Liver (tissue), 9 donors: Measurements from ENCODE around the gene METAP2. TPM values are rescaled to one million over a fixed set of nuclear protein-coding genes. Genes with fewer than 3 reads are reported as not detected.

ENCODE experiments used
- DNase-seq: peaks from one replicate; pipeline ENCODE4 v3.0.0-alpha.2; 2017; ENCODE audit warnings: low spot score
- H3K27ac ChIP-seq, 2 donors: one replicate each; pipeline ENCODE4 v1.7.0; 2013; ENCODE audit warnings: inconsistent platforms in 2 of 2, low read length in 2 of 2, control low read depth in 1 of 2, low read depth in 1 of 2, mild to moderate bottlenecking in 1 of 2
- H3K27me3 ChIP-seq, 4 donors: one replicate each; pipeline versions ENCODE4 v1.6.1 to v1.7.0; 2013; ENCODE audit warnings: low read length in 3 of 4, inconsistent platforms in 1 of 4, mild to moderate bottlenecking in 1 of 4, moderate library complexity in 1 of 4; ENCODE audit not compliant: control insufficient read depth in 4 of 4, insufficient read depth in 4 of 4
- H3K36me3 ChIP-seq, 4 donors: one replicate each; pipeline versions ENCODE4 v1.6.1 to v1.7.0; 2013; ENCODE audit warnings: low read length in 3 of 4, mild to moderate bottlenecking in 3 of 4, low read depth in 1 of 4, moderate library complexity in 1 of 4; ENCODE audit not compliant: control insufficient read depth in 4 of 4, insufficient read depth in 3 of 4
- H3K4me1 ChIP-seq, 4 donors: one replicate each; pipeline versions ENCODE4 v1.6.1 to v1.7.0; 2013; ENCODE audit warnings: low read length in 3 of 4, mild to moderate bottlenecking in 3 of 4, moderate library complexity in 1 of 4; ENCODE audit not compliant: control insufficient read depth in 4 of 4, insufficient read depth in 4 of 4
- H3K4me3 ChIP-seq, 3 donors: one replicate each; pipeline versions ENCODE4 v1.6.1 to v1.7.0; 2013; ENCODE audit warnings: low read length in 3 of 3, control low read depth in 1 of 3, low read depth in 1 of 3, mild to moderate bottlenecking in 1 of 3
- H3K9ac ChIP-seq, 2 donors: one replicate each; pipeline ENCODE4 v1.7.0; 2013; ENCODE audit warnings: low read length in 2 of 2, mild to moderate bottlenecking in 2 of 2, moderate library complexity in 2 of 2, control low read depth in 1 of 2, low read depth in 1 of 2
- H3K9me3 ChIP-seq, 4 donors: one replicate each; pipeline versions ENCODE4 v1.6.1 to v1.7.0; 2013; ENCODE audit warnings: low read length in 3 of 4; ENCODE audit not compliant: control insufficient read depth in 4 of 4
- EGR1 ChIP-seq, 2 donors: IDR thresholded peaks; 2 replicates each; pipeline ENCODE4 v1.6.1; 2016 to 2018; ENCODE audit warnings: antibody characterized with exemption in 2 of 2, low read depth in 2 of 2
- FOXA1 ChIP-seq: IDR thresholded peaks from 2 replicates; pipeline ENCODE4 v1.6.1; 2016; ENCODE audit warnings: antibody characterized with exemption
- FOXA2 ChIP-seq: IDR thresholded peaks from 2 replicates; pipeline ENCODE4 v1.6.1; 2016; ENCODE audit warnings: antibody characterized with exemption
- GABPA ChIP-seq, 2 donors: IDR thresholded peaks in 1 of 2; conservative IDR thresholded peaks in 1 of 2; 2 replicates each; pipeline ENCODE4 v1.6.1; 2016; ENCODE audit warnings: antibody characterized with exemption in 2 of 2, mild to moderate bottlenecking in 1 of 2, moderate library complexity in 1 of 2
- HNF4A ChIP-seq, 2 donors: conservative IDR thresholded peaks; 2 replicates each; pipeline ENCODE4 v1.6.1; 2016; ENCODE audit warnings: antibody characterized with exemption in 2 of 2, mild to moderate bottlenecking in 2 of 2
- HNF4G ChIP-seq: IDR thresholded peaks from 2 replicates; pipeline ENCODE4 v1.6.1; 2016; ENCODE audit warnings: antibody characterized with exemption
- JUND ChIP-seq, 2 donors: IDR thresholded peaks; 2 replicates each; pipeline ENCODE4 v1.6.1; 2016; ENCODE audit warnings: antibody characterized with exemption in 2 of 2
- NR2F2 ChIP-seq: IDR thresholded peaks from 2 replicates; pipeline ENCODE4 v1.6.1; 2016; ENCODE audit warnings: antibody characterized with exemption
- RAD21 ChIP-seq, 2 donors: IDR thresholded peaks; 2 replicates each; pipeline ENCODE4 v1.6.1; 2016; ENCODE audit warnings: antibody characterized with exemption in 2 of 2, mild to moderate bottlenecking in 2 of 2
- RXRA ChIP-seq, 2 donors: IDR thresholded peaks; 2 replicates each; pipeline ENCODE4 v1.6.1; 2017 to 2018; ENCODE audit warnings: antibody characterized with exemption in 2 of 2, mild to moderate bottlenecking in 1 of 2
- SP1 ChIP-seq: IDR thresholded peaks from 2 replicates; pipeline ENCODE4 v1.6.1; 2018; ENCODE audit warnings: antibody characterized with exemption, mild to moderate bottlenecking
- TAF1 ChIP-seq: conservative IDR thresholded peaks from 2 replicates; pipeline ENCODE4 v1.6.1; 2016; ENCODE audit warnings: antibody characterized with exemption, mild to moderate bottlenecking
- YY1 ChIP-seq: IDR thresholded peaks from 2 replicates; pipeline ENCODE4 v1.6.1; 2016; ENCODE audit warnings: antibody characterized with exemption, mild to moderate bottlenecking
- WGBS: extraction: QIAGEN DNeasy Blood & Tissue Kit; methylation state at CpG from one replicate; pipeline ENCODE4 v1.1.7; 2013; 5-methylcytosine and 5-hydroxymethylcytosine counted together
- polyA plus RNA-seq, 2 donors: library from polyadenylated mRNA; stranded (reverse) in 1 of 2; unstranded in 1 of 2; fragments of 200-250 nt in 1 of 2; fragments of >200 nt in 1 of 2; fragmentation: Nextera tagmentation in 1 of 2; extraction: Ambion mirVana in 1 of 2; gene quantifications; one replicate each; pipeline versions ENCODE4 v1.2.1 to v1.2.3, GENCODE V29; 2013 to 2015
- total RNA-seq, 2 donors: library from RNA; depleted of rRNA; stranded (reverse); fragments of >200 nt; gene quantifications; one replicate each; pipeline ENCODE4 v1.2.3, GENCODE V29; 2014
- TF ChIP-seq, protein P1 (sequence below): IDR thresholded peaks from 2 replicates; pipeline ENCODE4 v1.6.1; 2016; ENCODE audit warnings: antibody characterized with exemption
- TF ChIP-seq, protein P2 (sequence below): fragments of 150-350 bp; IDR thresholded peaks from 2 replicates; pipeline ENCODE4 v1.5.1; 2017; ENCODE audit warnings: improper control_type of control experiment, low read depth, low read length; ENCODE audit not compliant: missing input control
- TF ChIP-seq, protein P3 (sequence below): IDR thresholded peaks from 2 replicates; pipeline ENCODE4 v1.6.1; 2016; ENCODE audit warnings: antibody characterized with exemption, mild to moderate bottlenecking
- TF ChIP-seq, protein P4 (sequence below): IDR thresholded peaks from 2 replicates; pipeline ENCODE4 v1.6.1; 2016; ENCODE audit warnings: antibody characterized with exemption
- TF ChIP-seq, protein P5 (sequence below): IDR thresholded peaks from 2 replicates; pipeline ENCODE4 v1.6.1; 2016; ENCODE audit warnings: antibody characterized with exemption
- donor health status: healthy.
- donor health status: healthy.
- donor health status: healthy.
- donor health status: healthy.
- donor health status: healthy.

METAP2 gene
- total and polyA plus RNA-seq, 4 donors = 31.2 to 45.7 (median 35.7) TPM

DNA sequence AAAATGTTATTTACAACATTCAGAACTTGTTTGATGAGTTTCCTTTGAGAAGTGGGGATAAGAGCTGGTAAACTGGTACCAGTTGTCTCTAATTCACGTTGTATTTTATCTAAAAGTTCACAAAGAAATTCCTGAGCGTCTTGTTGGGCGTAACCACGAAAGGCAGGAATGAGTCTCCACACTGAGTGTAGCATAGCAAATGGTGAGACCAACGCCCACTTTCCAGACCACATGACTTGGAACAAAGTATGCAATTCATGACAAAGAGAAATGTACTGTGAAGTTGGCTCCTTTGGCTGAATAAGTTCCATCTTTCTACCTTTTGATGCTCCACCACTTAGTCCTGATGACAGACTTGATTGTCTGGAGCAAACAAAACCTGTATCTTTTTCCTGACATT lies 58.9 kb downstream of the METAP2 start:
- Histone ChIP-seq H3K27ac (no peak overlapping the region), H3K4me3 (no peak overlapping the region), H3K4me1 (no peaks in the 10 kb centered on the region), H3K27me3 (no peaks in the 10 kb centered on the region), H3K9me3 (no peaks in the 10 kb centered on the region), H3K9ac (no peak overlapping the region), H3K36me3 (no peaks in the 10 kb centered on the region)
- TF ChIP-seq FOXA1 (no peak), TAF1 (no peak), SP1 (no peak), NR2F2 (no peak), JUND (IDR thresholded peaks at IDR 0.05) (no peak), HNF4A (conservative IDR thresholded peaks at IDR 0.05) (no peak), EGR1 (IDR thresholded peaks at IDR 0.05; ENCODE audit: low read depth in 2 of 2) (no peak), RAD21 (IDR thresholded peaks at IDR 0.05) (no peak), HNF4G (no peak), YY1 (no peak), FOXA2 (no peak), RXRA (IDR thresholded peaks at IDR 0.05) (no peak), GABPA (IDR thresholded peaks at IDR 0.05 in 1 of 2, conservative IDR thresholded peaks at IDR 0.05 in 1 of 2) (no peak)
- TF ChIP-seq, protein P1, sequence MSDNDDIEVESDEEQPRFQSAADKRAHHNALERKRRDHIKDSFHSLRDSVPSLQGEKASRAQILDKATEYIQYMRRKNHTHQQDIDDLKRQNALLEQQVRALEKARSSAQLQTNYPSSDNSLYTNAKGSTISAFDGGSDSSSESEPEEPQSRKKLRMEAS = no peak
- TF ChIP-seq, protein P2, sequence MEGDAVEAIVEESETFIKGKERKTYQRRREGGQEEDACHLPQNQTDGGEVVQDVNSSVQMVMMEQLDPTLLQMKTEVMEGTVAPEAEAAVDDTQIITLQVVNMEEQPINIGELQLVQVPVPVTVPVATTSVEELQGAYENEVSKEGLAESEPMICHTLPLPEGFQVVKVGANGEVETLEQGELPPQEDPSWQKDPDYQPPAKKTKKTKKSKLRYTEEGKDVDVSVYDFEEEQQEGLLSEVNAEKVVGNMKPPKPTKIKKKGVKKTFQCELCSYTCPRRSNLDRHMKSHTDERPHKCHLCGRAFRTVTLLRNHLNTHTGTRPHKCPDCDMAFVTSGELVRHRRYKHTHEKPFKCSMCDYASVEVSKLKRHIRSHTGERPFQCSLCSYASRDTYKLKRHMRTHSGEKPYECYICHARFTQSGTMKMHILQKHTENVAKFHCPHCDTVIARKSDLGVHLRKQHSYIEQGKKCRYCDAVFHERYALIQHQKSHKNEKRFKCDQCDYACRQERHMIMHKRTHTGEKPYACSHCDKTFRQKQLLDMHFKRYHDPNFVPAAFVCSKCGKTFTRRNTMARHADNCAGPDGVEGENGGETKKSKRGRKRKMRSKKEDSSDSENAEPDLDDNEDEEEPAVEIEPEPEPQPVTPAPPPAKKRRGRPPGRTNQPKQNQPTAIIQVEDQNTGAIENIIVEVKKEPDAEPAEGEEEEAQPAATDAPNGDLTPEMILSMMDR = no peak
- TF ChIP-seq, protein P3, sequence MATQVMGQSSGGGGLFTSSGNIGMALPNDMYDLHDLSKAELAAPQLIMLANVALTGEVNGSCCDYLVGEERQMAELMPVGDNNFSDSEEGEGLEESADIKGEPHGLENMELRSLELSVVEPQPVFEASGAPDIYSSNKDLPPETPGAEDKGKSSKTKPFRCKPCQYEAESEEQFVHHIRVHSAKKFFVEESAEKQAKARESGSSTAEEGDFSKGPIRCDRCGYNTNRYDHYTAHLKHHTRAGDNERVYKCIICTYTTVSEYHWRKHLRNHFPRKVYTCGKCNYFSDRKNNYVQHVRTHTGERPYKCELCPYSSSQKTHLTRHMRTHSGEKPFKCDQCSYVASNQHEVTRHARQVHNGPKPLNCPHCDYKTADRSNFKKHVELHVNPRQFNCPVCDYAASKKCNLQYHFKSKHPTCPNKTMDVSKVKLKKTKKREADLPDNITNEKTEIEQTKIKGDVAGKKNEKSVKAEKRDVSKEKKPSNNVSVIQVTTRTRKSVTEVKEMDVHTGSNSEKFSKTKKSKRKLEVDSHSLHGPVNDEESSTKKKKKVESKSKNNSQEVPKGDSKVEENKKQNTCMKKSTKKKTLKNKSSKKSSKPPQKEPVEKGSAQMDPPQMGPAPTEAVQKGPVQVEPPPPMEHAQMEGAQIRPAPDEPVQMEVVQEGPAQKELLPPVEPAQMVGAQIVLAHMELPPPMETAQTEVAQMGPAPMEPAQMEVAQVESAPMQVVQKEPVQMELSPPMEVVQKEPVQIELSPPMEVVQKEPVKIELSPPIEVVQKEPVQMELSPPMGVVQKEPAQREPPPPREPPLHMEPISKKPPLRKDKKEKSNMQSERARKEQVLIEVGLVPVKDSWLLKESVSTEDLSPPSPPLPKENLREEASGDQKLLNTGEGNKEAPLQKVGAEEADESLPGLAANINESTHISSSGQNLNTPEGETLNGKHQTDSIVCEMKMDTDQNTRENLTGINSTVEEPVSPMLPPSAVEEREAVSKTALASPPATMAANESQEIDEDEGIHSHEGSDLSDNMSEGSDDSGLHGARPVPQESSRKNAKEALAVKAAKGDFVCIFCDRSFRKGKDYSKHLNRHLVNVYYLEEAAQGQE = no peak
- TF ChIP-seq, protein P4, sequence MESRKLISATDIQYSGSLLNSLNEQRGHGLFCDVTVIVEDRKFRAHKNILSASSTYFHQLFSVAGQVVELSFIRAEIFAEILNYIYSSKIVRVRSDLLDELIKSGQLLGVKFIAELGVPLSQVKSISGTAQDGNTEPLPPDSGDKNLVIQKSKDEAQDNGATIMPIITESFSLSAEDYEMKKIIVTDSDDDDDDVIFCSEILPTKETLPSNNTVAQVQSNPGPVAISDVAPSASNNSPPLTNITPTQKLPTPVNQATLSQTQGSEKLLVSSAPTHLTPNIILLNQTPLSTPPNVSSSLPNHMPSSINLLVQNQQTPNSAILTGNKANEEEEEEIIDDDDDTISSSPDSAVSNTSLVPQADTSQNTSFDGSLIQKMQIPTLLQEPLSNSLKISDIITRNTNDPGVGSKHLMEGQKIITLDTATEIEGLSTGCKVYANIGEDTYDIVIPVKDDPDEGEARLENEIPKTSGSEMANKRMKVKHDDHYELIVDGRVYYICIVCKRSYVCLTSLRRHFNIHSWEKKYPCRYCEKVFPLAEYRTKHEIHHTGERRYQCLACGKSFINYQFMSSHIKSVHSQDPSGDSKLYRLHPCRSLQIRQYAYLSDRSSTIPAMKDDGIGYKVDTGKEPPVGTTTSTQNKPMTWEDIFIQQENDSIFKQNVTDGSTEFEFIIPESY = no peak
- TF ChIP-seq, protein P5, sequence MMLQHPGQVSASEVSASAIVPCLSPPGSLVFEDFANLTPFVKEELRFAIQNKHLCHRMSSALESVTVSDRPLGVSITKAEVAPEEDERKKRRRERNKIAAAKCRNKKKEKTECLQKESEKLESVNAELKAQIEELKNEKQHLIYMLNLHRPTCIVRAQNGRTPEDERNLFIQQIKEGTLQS = no peak
- DNase-seq = no peak
- 65% methylated on average over 5 of the region's 5 CpGs for WGBS
